Measurements from ENCODE around the gene DNAH2. TPM values are rescaled to one million over a fixed set of nuclear protein-coding genes. Genes with fewer than 3 reads are reported as not detected.

The DNAH2 gene
- total and polyA plus RNA-seq, 2 of the 13 experiments (the other 11 are each of a cell fraction or from before 2014, with no cell fraction given) = not detected

DNA sequence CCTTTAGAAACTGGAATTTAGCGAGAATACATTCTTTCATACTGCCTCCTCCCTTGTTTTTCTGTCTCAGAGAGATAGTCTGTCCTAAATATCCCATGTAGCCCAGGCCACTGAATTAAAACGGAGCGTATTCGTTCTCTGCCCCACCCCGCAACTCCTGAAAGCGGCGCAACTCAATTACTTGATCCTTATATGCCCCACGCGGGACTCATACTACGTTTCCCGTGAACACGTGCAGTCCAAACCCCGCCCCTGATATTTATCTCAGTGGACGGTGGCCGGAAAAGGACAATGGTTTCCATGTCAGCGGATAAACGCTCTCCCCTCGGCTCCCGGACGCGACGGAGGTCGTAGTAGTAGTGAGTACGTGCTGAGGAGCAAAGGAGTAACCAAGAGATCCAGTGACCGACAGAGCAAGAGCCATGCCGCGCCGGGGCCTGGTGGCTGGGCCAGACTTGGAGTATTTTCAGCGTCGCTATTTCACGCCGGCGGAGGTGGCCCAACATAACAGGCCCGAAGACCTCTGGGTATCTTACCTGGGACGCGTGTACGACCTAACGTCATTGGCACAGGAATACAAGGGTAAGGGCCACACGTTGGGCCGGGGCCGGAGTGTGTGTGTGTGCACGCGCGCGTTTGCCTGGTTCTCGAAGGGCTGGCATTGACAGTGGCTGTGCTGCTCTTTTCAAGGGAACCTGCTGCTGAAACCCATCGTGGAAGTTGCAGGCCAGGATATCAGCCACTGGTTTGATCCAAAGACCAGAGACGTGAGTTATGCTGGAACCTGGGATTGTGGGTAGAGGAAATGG is 140.4 kb downstream of the DNAH2 start, which contains the start of gene CYB5D1 (continued):
- TF ChIP-seq, protein P1, sequence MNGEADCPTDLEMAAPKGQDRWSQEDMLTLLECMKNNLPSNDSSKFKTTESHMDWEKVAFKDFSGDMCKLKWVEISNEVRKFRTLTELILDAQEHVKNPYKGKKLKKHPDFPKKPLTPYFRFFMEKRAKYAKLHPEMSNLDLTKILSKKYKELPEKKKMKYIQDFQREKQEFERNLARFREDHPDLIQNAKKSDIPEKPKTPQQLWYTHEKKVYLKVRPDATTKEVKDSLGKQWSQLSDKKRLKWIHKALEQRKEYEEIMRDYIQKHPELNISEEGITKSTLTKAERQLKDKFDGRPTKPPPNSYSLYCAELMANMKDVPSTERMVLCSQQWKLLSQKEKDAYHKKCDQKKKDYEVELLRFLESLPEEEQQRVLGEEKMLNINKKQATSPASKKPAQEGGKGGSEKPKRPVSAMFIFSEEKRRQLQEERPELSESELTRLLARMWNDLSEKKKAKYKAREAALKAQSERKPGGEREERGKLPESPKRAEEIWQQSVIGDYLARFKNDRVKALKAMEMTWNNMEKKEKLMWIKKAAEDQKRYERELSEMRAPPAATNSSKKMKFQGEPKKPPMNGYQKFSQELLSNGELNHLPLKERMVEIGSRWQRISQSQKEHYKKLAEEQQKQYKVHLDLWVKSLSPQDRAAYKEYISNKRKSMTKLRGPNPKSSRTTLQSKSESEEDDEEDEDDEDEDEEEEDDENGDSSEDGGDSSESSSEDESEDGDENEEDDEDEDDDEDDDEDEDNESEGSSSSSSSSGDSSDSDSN (CRISPR knock-in tag; IDR thresholded peaks at IDR 0.05) = peak; percentile 65; the same call in 1 of the 2 replicates
- no peak; the same call in 1 of the 2 replicates for TF ChIP-seq ELF1 (CRISPR knock-in tag; IDR thresholded peaks at IDR 0.05)
- peak; percentile 65; the same call in 1 of the 2 replicates for TF ChIP-seq HOXA3 (CRISPR knock-in tag; IDR thresholded peaks at IDR 0.05)
- TF ChIP-seq ZFP36L1 (CRISPR knock-in tag; IDR thresholded peaks at IDR 0.05) = no peak
- no peak for TF ChIP-seq ZNF180 (CRISPR knock-in tag; IDR thresholded peaks at IDR 0.05; ENCODE audit: borderline replicate concordance, low read depth)
- no peak for TF ChIP-seq NR3C1 (CRISPR knock-in tag; IDR thresholded peaks at IDR 0.05)
- TF ChIP-seq, protein P2, sequence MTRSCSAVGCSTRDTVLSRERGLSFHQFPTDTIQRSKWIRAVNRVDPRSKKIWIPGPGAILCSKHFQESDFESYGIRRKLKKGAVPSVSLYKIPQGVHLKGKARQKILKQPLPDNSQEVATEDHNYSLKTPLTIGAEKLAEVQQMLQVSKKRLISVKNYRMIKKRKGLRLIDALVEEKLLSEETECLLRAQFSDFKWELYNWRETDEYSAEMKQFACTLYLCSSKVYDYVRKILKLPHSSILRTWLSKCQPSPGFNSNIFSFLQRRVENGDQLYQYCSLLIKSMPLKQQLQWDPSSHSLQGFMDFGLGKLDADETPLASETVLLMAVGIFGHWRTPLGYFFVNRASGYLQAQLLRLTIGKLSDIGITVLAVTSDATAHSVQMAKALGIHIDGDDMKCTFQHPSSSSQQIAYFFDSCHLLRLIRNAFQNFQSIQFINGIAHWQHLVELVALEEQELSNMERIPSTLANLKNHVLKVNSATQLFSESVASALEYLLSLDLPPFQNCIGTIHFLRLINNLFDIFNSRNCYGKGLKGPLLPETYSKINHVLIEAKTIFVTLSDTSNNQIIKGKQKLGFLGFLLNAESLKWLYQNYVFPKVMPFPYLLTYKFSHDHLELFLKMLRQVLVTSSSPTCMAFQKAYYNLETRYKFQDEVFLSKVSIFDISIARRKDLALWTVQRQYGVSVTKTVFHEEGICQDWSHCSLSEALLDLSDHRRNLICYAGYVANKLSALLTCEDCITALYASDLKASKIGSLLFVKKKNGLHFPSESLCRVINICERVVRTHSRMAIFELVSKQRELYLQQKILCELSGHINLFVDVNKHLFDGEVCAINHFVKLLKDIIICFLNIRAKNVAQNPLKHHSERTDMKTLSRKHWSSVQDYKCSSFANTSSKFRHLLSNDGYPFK (CRISPR knock-in tag; IDR thresholded peaks at IDR 0.05; ENCODE audit: borderline replicate concordance) = peak; percentile 57; the same call in 1 of the 2 replicates
- TF ChIP-seq, protein P3, sequence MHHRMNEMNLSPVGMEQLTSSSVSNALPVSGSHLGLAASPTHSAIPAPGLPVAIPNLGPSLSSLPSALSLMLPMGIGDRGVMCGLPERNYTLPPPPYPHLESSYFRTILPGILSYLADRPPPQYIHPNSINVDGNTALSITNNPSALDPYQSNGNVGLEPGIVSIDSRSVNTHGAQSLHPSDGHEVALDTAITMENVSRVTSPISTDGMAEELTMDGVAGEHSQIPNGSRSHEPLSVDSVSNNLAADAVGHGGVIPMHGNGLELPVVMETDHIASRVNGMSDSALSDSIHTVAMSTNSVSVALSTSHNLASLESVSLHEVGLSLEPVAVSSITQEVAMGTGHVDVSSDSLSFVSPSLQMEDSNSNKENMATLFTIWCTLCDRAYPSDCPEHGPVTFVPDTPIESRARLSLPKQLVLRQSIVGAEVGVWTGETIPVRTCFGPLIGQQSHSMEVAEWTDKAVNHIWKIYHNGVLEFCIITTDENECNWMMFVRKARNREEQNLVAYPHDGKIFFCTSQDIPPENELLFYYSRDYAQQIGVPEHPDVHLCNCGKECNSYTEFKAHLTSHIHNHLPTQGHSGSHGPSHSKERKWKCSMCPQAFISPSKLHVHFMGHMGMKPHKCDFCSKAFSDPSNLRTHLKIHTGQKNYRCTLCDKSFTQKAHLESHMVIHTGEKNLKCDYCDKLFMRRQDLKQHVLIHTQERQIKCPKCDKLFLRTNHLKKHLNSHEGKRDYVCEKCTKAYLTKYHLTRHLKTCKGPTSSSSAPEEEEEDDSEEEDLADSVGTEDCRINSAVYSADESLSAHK (CRISPR knock-in tag; IDR thresholded peaks at IDR 0.05; ENCODE audit: borderline replicate concordance) = no peak
- no peak for TF ChIP-seq SP140L (CRISPR knock-in tag; IDR thresholded peaks at IDR 0.05; ENCODE audit: borderline replicate concordance)
- TF ChIP-seq NFKBIZ (CRISPR knock-in tag; IDR thresholded peaks at IDR 0.05) = 0 out of 2 replicates have a peak, but pooled peaks have one; percentile 40
- TF ChIP-seq KIAA2018 (CRISPR knock-in tag; IDR thresholded peaks at IDR 0.05; ENCODE audit: borderline replicate concordance) = no peak
